Measurements from ENCODE around the gene HMCN1.

DNA sequence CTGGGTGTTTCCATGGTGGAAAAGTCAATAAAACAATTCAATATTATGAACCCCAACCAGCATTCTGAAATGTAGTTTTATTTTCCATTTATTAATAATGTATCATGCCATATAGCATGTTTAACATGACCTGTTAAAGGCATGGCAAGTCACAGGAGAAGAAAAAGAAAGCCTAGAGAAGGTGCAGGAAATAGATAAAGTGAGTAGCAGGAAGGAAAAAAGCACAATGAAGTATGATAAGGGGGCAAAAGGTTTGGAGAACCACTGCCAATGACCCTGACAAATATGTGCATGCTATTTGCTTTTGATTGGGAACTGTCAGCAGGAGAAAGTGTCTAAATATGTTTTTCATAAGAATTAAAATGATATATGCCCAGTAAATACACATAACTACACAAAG, 85.6 kb downstream of the HMCN1 start:
- no peak for TF ChIP-seq YY1 (IDR thresholded peaks at IDR 0.05; ENCODE audit: insufficient read depth, insufficient read length)
- TF ChIP-seq SUZ12 (IDR thresholded peaks at IDR 0.05; ENCODE audit: extremely low read depth, insufficient read depth, insufficient read length): no peak
- TF ChIP-seq ZNF274 (IDR thresholded peaks at IDR 0.05; ENCODE audit: low read depth, low read length): no peak

All from NT2/D1 (cell line).